ENCODE results near the gene CACNA1H.

DNA sequence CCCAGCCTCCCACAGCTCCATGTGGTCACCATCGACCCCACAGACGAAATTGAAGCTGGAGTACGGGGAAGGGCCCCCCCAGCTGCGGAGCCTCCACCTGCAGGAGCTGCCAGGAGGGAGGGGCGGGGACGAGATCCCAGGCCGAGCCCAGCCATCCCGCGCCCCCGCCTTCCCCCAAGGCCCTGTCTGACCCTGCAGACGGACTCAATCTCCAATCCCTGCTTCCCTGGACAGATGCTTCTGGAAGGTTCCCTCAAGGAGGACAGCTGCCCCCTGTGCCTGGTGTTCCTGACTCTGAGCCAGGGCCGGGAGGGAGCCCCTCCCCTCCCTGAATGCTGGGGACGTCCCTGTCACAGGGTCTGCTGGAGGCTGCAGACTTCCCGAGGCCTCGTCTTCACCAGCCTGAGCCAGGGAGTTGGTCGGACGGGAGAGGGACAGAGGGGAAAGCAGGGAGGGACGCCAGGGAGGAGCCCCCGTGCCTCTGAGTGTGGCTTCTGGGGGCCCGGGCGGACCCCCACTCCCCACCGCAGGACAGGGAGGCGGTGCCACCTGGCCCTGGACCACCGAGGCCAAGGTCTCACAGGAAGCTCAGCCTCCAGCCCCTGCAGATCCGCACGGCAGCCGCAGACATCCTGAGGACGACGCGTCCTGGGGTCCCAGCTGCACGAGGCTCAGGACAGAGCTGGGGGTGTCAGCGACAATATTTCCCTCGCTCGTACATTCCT is 35.6 kb upstream of the CACNA1H start:
- TF ChIP-seq, protein P1, sequence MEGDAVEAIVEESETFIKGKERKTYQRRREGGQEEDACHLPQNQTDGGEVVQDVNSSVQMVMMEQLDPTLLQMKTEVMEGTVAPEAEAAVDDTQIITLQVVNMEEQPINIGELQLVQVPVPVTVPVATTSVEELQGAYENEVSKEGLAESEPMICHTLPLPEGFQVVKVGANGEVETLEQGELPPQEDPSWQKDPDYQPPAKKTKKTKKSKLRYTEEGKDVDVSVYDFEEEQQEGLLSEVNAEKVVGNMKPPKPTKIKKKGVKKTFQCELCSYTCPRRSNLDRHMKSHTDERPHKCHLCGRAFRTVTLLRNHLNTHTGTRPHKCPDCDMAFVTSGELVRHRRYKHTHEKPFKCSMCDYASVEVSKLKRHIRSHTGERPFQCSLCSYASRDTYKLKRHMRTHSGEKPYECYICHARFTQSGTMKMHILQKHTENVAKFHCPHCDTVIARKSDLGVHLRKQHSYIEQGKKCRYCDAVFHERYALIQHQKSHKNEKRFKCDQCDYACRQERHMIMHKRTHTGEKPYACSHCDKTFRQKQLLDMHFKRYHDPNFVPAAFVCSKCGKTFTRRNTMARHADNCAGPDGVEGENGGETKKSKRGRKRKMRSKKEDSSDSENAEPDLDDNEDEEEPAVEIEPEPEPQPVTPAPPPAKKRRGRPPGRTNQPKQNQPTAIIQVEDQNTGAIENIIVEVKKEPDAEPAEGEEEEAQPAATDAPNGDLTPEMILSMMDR (IDR thresholded peaks at IDR 0.05) = no peak
- no peak for TF ChIP-seq EP300 (IDR thresholded peaks at IDR 0.05)
